Measurements from ENCODE around the gene ABCB8. TPM values are rescaled to one million over a fixed set of nuclear protein-coding genes. Genes with fewer than 3 reads are reported as not detected.

The ABCB8 gene
- total and polyA plus RNA-seq, 2 of the 4 experiments (the other 2 are of a cell fraction), result 16.3 to 26.8 TPM

DNA sequence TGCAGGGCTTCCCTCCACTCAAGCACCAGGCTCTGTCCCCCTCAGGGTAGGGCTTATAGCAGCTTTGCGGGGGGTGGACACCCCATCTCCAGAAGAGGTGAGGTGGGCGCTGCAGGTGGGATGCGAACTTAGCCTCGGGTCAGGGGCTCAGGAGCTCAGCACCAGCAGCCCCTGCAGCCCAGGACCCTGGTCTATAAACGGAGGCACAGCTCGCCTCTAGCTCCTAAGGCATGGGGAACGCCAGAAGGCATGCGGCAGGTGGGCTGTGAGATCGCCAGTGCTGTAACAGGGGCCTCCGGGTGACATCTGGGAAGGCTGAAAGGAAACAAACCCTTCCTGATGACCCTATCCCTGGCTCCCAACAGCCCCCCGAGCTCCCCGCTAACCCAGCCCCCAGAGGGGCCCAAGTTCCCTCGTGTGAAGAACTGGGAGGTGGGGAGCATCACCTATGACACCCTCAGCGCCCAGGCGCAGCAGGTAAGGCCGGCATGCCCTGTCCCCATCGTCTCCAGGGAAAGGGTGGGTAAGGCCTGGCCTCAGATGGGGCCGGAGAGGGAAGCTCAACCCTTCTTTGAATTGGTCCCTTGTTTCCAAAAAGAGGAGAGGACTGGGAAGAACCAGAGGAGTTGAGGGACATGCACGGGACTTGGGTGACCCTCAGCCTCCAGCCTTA is 33.3 kb upstream of the ABCB8 start:
- Histone ChIP-seq H3K4me3 (ENCODE audit: insufficient read depth, low read depth, low read length) (no peak overlapping the region), H4K91ac (ENCODE audit: insufficient read depth, low read depth, low read length) (no peak overlapping the region), H3K9ac (ENCODE audit: low read depth, low read length) (no peak overlapping the region), H3K23ac (ENCODE audit: low read depth, low read length) (no peak overlapping the region), H2AK9ac (replicated peaks; ENCODE audit: low read depth, low read length, poor library complexity) (no peak overlapping the region), H3K36me3 (ENCODE audit: control insufficient read depth, insufficient read depth, low read length) (no peaks in the 10 kb centered on the region), H3K4ac (ENCODE audit: low read depth, low read length) (no peak overlapping the region), H4K5ac (ENCODE audit: low read depth, low read length) (no peak overlapping the region), H2BK20ac (ENCODE audit: low read depth, low read length) (no peak overlapping the region), H3K79me1 (ENCODE audit: low read depth in 1 of 2, low read length in 2 of 2) (no peaks in the 10 kb centered on the region), H3K27ac (ENCODE audit: insufficient read depth, low read length) (no peak overlapping the region), H3K4me1 (ENCODE audit: control insufficient read depth, insufficient read depth, low read length) (peaks cover 4% of the 10 kb centered on the region; the same call in 1 of the 2 replicates), H3K18ac (ENCODE audit: low read depth, low read length) (no peak overlapping the region), H3K9me1 (ENCODE audit: insufficient read depth, low read length) (no peaks in the 10 kb centered on the region), H3K27me3 (ENCODE audit: control insufficient read depth, insufficient read depth, low read length) (peaks cover 7% of the 10 kb centered on the region), H2BK120ac (ENCODE audit: low read depth, low read length) (no peak overlapping the region), H3K14ac (replicated peaks; ENCODE audit: low read depth, low read length) (no peak overlapping the region), H2BK15ac (ENCODE audit: low read depth, low read length) (no peak overlapping the region), H2AK5ac (ENCODE audit: low read depth, low read length) (no peak overlapping the region), H4K8ac (ENCODE audit: low read depth in 2 of 2, low read length in 2 of 2) (no peak overlapping the region), H2BK5ac (ENCODE audit: low read depth, low read length, poor library complexity, severe bottlenecking) (no peak overlapping the region), H3K56ac (ENCODE audit: extremely low read depth, insufficient read depth, low read length) (no peak overlapping the region), H3K4me2 (ENCODE audit: low read depth, low read length) (no peak overlapping the region), H2AFZ (replicated peaks; ENCODE audit: low read length, poor library complexity) (no peak overlapping the region), H3K9me3 (ENCODE audit: control insufficient read depth, insufficient read depth, low read length) (peaks cover 8% of the 10 kb centered on the region), H4K20me1 (ENCODE audit: insufficient read depth, low read length) (no peaks in the 10 kb centered on the region)
- 37% methylated on average over 3 of the region's 19 CpGs; no CpG with 5 or more reads in 1 of the 2 experiments for WGBS, 2 experiments (ENCODE audit: extremely low coverage in 2 of 2, insufficient read length in 1 of 2)
- DNase-seq, result no peak
- intact Hi-C loops (cut with micrococcal nuclease) (no loop called here), in situ Hi-C loops (cut with MboI; ENCODE audit: low sequenced_read_pairs) (loop anchor here (25.0 kb wide), 1 partner anchor 583 kb away; a partner anchor contains a TSS), dilution Hi-C loops (cut with HindIII; ENCODE audit: low sequenced_read_pairs, unreplicated experiment) (no loop called here)
- ChIA-PET CTCF (interaction anchor here (0.5 kb wide), 1 partner anchor 909 kb away, joined by 4 read pairs; no protein-coding TSS in a partner anchor), POLR2A (ENCODE audit: unreplicated experiment) (no interaction called here)
- ATAC-seq (ENCODE audit: low read depth), result no peak
- no peak for TF ChIP-seq POLR2A (IDR thresholded peaks at IDR 0.05; ENCODE audit: low read depth, low read length)
- TF ChIP-seq BHLHE40 (IDR thresholded peaks at IDR 0.05; ENCODE audit: low read depth, low read length), result no peak
- TF ChIP-seq CEBPB (IDR thresholded peaks at IDR 0.05; ENCODE audit: low read depth, low read length), result no peak
- TF ChIP-seq RAD21 (IDR thresholded peaks at IDR 0.05; ENCODE audit: low read length), result no peak
- TF ChIP-seq MXI1 (IDR thresholded peaks at IDR 0.05; ENCODE audit: borderline replicate concordance, low read depth, low read length), result no peak
- TF ChIP-seq, protein P1, sequence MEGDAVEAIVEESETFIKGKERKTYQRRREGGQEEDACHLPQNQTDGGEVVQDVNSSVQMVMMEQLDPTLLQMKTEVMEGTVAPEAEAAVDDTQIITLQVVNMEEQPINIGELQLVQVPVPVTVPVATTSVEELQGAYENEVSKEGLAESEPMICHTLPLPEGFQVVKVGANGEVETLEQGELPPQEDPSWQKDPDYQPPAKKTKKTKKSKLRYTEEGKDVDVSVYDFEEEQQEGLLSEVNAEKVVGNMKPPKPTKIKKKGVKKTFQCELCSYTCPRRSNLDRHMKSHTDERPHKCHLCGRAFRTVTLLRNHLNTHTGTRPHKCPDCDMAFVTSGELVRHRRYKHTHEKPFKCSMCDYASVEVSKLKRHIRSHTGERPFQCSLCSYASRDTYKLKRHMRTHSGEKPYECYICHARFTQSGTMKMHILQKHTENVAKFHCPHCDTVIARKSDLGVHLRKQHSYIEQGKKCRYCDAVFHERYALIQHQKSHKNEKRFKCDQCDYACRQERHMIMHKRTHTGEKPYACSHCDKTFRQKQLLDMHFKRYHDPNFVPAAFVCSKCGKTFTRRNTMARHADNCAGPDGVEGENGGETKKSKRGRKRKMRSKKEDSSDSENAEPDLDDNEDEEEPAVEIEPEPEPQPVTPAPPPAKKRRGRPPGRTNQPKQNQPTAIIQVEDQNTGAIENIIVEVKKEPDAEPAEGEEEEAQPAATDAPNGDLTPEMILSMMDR (conservative IDR thresholded peaks at IDR 0.05; ENCODE audit: low read depth, low read length), result no peak
- no peak for TF ChIP-seq RFX5 (IDR thresholded peaks at IDR 0.05; ENCODE audit: low read depth, low read length)
- TF ChIP-seq, protein P2, sequence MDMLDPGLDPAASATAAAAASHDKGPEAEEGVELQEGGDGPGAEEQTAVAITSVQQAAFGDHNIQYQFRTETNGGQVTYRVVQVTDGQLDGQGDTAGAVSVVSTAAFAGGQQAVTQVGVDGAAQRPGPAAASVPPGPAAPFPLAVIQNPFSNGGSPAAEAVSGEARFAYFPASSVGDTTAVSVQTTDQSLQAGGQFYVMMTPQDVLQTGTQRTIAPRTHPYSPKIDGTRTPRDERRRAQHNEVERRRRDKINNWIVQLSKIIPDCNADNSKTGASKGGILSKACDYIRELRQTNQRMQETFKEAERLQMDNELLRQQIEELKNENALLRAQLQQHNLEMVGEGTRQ (IDR thresholded peaks at IDR 0.05; ENCODE audit: low read depth, low read length), result no peak
- BruUV-seq (replicated peaks), result no TSS peak
